Adrenal gland (tissue), 12 donors: ENCODE measurements around the gene METTL27. TPM values are rescaled to one million over a fixed set of nuclear protein-coding genes. Genes with fewer than 3 reads are reported as not detected.

Experiments used
- DNase-seq, 7 donors: peaks; one replicate each; pipeline ENCODE4 v3.0.0-alpha.2; 2019 to 2020
- H3K27ac ChIP-seq, 5 donors: fragments of 200-600 bp; sonication (generic) in 4 of 5; 1 replicate in 3 of 5; 2 replicates in 2 of 5; pipeline versions ENCODE4 v1.5.1 to v1.8.0; 2016 to 2020; ENCODE audit warnings: mild to moderate bottlenecking in 1 of 5
- H3K27me3 ChIP-seq: fragments of 200-600 bp; 2 replicates; pipeline ENCODE4 v1.8.0; 2021
- H3K36me3 ChIP-seq, 2 donors: fragments of 200-600 bp; replicated peaks in 1 of 2; 1 replicate in 1 of 2; 2 replicates in 1 of 2; pipeline versions ENCODE4 v1.5.1 to v1.8.0; 2018 to 2022
- H3K4me1 ChIP-seq, 2 donors: fragments of 200-600 bp; replicated peaks in 1 of 2; 1 replicate in 1 of 2; 2 replicates in 1 of 2; pipeline versions ENCODE4 v1.5.1 to v1.8.0; 2018 to 2021
- H3K4me3 ChIP-seq, 4 donors: fragments of 200-600 bp; sonication (generic) in 3 of 4; one replicate each; pipeline ENCODE4 v1.5.1; 2016 to 2018
- H3K9me3 ChIP-seq, 3 donors: fragments of 200-600 bp; sonication (generic) in 1 of 3; replicated peaks in 1 of 3; 1 replicate in 2 of 3; 2 replicates in 1 of 3; pipeline versions ENCODE4 v1.5.1 to v1.8.0; 2016 to 2021
- CTCF ChIP-seq, 6 experiments: fragments of 450-650 bp in 4 of 6; fragments of 200-600 bp in 2 of 6; sonication (generic) in 1 of 6; IDR thresholded peaks; 1 replicate in 5 of 6; 2 replicates in 1 of 6; pipeline versions ENCODE4 v1.5.1 to v1.8.0; 2016 to 2021; ENCODE audit warnings: antibody characterized with exemption in 6 of 6, mild to moderate bottlenecking in 2 of 6, moderate library complexity in 1 of 6
- POLR2A ChIP-seq, 2 donors: fragments of 450-650 bp; IDR thresholded peaks; one replicate each; pipeline ENCODE4 v1.6.1; 2017; ENCODE audit warnings: antibody characterized with exemption in 2 of 2, mild to moderate bottlenecking in 2 of 2, moderate library complexity in 1 of 2
- WGBS, 4 donors: extraction: QIAGEN DNeasy Blood & Tissue Kit in 2 of 4; methylation state at CpG; one replicate each; pipeline versions ENCODE4 v1.1.5 to v1.1.7; 2013 to 2017; 5-methylcytosine and 5-hydroxymethylcytosine counted together
- intact Hi-C, 2 donors: fragments of 100-400 bp; cut with DNase I; formaldehyde crosslinking; loops; one replicate each; pipeline versions ENCODE4 v1.14.1 to v1.15.0; 2022 to 2023
- polyA plus RNA-seq, 3 donors: library from polyadenylated mRNA; stranded (reverse); fragments of 200-250 nt in 2 of 3; fragments of 350-450 nt in 1 of 3; fragmentation: Illumina TruSeq in 1 of 3; extraction: RNeasy Lipid Tissue Mini Kit (QIAGEN cat#74804) in 1 of 3; gene quantifications; one replicate each; pipeline ENCODE4 v1.2.3, GENCODE V29; 2013 to 2014
- total RNA-seq, 9 donors: library from RNA; depleted of rRNA in 4 of 9; stranded (reverse); fragments of >200 nt in 4 of 9; fragments of 120-200 nt in 1 of 9; fragmentation: NEBNext Ultra II Directional in 1 of 9; extraction: Animal tissue kit (Norgen Biotek cat#: 25700) in 1 of 9; gene quantifications; one replicate each; pipeline versions ENCODE4 v1.1.0 to v1.2.4, GENCODE V29; 2013 to 2023
- donor health status: healthy with polysubstance abuse.
- donor health status: Bipolar disorder and iron deficiency.
- donor health status: DM: yes; HTN: yes; CAD: no.
- donor health status: DM: no; HTN: no; CAD: no.
- donor health status: DM: no; HTN: no; CAD: no.
- donor health status: DM: yes; HTN: yes; CAD: no.

METTL27 gene
- total and polyA plus RNA-seq, 12 donors, result 0.40 to 8.3 (median 2.6) TPM; not detected in 1

GRCh38 chr7:73870041-73870492 is 27.8 kb upstream of the METTL27 start:
- intact Hi-C loops, result no loop called here
- H3K36me3 ChIP-seq, result no peaks in the 10 kb centered on the region
- H3K27me3 ChIP-seq, result no peaks in the 10 kb centered on the region
- H3K4me1 ChIP-seq, result no peaks in the 10 kb centered on the region
- H3K27ac ChIP-seq, result peak overlapping the region in 1 of 5 donors; percentile 34
- no peak for TF ChIP-seq POLR2A (IDR thresholded peaks at IDR 0.05)
- TF ChIP-seq CTCF (IDR thresholded peaks at IDR 0.05), result no peak
- peak in 2 of 7 donors; percentile 17 to 60 for DNase-seq
- no peak overlapping the region for H3K4me3 ChIP-seq
- no peaks in the 10 kb centered on the region for H3K9me3 ChIP-seq
- WGBS, 4 donors, result 29 to 71% (median 59%) methylated on average over 2 to 15 of the region's 15 CpGs

GRCh38 chr7:73869011-73869798 is 26.9 kb upstream of the METTL27 start:
- intact Hi-C loops, result loop anchor here (5.0 to 10.0 kb wide), 3 partner anchors 153 to 346 kb away; partner anchors contain the start of genes ELN (in 1 of the 2) and LAT2 (in 1 of the 2)
- Histone ChIP-seq H3K4me3 (no peak overlapping the region), H3K27ac (peak overlapping the region in 1 of 5 donors; percentile 34), H3K36me3 (no peaks in the 10 kb centered on the region), H3K27me3 (no peaks in the 10 kb centered on the region), H3K9me3 (no peaks in the 10 kb centered on the region), H3K4me1 (no peaks in the 10 kb centered on the region)
- DNase-seq, result no peak
- no peak for TF ChIP-seq CTCF (IDR thresholded peaks at IDR 0.05)
- no peak for TF ChIP-seq POLR2A (IDR thresholded peaks at IDR 0.05)
- WGBS, 4 donors, result 55 to 68% (median 61%) methylated on average over 21 to 24 of the region's 24 CpGs

- 78 to 87% (median 84%) methylated on average over 1 of the region's 1 CpG for WGBS, 4 donors
- H3K27ac ChIP-seq, result no peak overlapping the region
- H3K9me3 ChIP-seq, result no peaks in the 10 kb centered on the region
- no peaks in the 10 kb centered on the region for H3K36me3 ChIP-seq
- no peaks in the 10 kb centered on the region for H3K27me3 ChIP-seq
- no peak for DNase-seq
- H3K4me3 ChIP-seq, result no peak overlapping the region
- TF ChIP-seq POLR2A (IDR thresholded peaks at IDR 0.05) (no peak), CTCF (IDR thresholded peaks at IDR 0.05) (no peak)
- intact Hi-C loops, result loop anchor here (2.0 to 10.0 kb wide), 4 partner anchors 20 to 348 kb away; partner anchors contain the start of genes ELN (in 1 of the 2) and LAT2 (in 1 of the 2)
- no peaks in the 10 kb centered on the region for H3K4me1 ChIP-seq
These were observed 24.1 kb upstream of the METTL27 start for GRCh38 chr7:73866446-73866767.

- 76 to 84% (median 79%) methylated on average over 5 to 6 of the region's 6 CpGs for WGBS, 4 donors
- DNase-seq, result peak in 6 of 7 donors; percentile 35 to 73 (median 46)
These were observed 23.6 kb upstream of the METTL27 start for GRCh38 chr7:73865738-73866445.

More at GRCh38 chr7:73865738-73866445, 23.6 kb upstream of the METTL27 start:
- TF ChIP-seq POLR2A (IDR thresholded peaks at IDR 0.05) (no peak), CTCF (IDR thresholded peaks at IDR 0.05) (peak; percentile 20 to 64 (median 54))
- intact Hi-C loops, result loop anchor here (2.0 to 10.0 kb wide), 4 partner anchors 21 to 349 kb away; partner anchors contain the start of genes ELN (in 1 of the 2) and LAT2 (in 1 of the 2)
- Histone ChIP-seq H3K9me3 (no peaks in the 10 kb centered on the region), H3K27me3 (no peaks in the 10 kb centered on the region), H3K4me1 (no peaks in the 10 kb centered on the region), H3K36me3 (no peaks in the 10 kb centered on the region), H3K27ac (peak overlapping the region in 1 of 5 donors; percentile 41), H3K4me3 (no peak overlapping the region)
